Mucosa of descending colon (tissue), 3 donors: Measurements from ENCODE around the gene SPAG16. TPM values are rescaled to one million over a fixed set of nuclear protein-coding genes. Genes with fewer than 3 reads are reported as not detected.

ENCODE experiments used
- ATAC-seq: fragments of 200-7000 bp; cut with Tn5 transposase; one replicate; pipeline ENCODE4 v1.9.1; 2020; ENCODE audit warnings: mild to moderate bottlenecking, moderate library complexity
- DNase-seq, 3 donors: peaks; one replicate each; pipeline ENCODE4 v3.0.0-alpha.2; 2020
- H3K36me3 ChIP-seq: fragments of 200-600 bp; one replicate; pipeline ENCODE4 v1.8.0; 2021; ENCODE audit warnings: low read depth, mild to moderate bottlenecking
- H3K4me1 ChIP-seq: fragments of 200-600 bp; one replicate; pipeline ENCODE4 v1.8.0; 2021; ENCODE audit warnings: low read depth, mild to moderate bottlenecking
- H3K4me3 ChIP-seq: fragments of 200-600 bp; one replicate; pipeline ENCODE4 v1.8.0; 2021; ENCODE audit warnings: mild to moderate bottlenecking
- H3K9me3 ChIP-seq: fragments of 200-600 bp; one replicate; pipeline ENCODE4 v1.8.0; 2021; ENCODE audit warnings: mild to moderate bottlenecking
- CTCF ChIP-seq: fragments of 200-600 bp; IDR thresholded peaks from one replicate; pipeline ENCODE4 v1.8.0; 2022; ENCODE audit warnings: antibody characterized with exemption, mild to moderate bottlenecking
- intact Hi-C, 2 donors: fragments of 100-400 bp; cut with DNase I in 1 of 2; cut with micrococcal nuclease in 1 of 2; formaldehyde crosslinking; loops; one replicate each; pipeline versions ENCODE4 v1.11.0 to v1.11.1; 2022; cut with DNase I, micrococcal nuclease
- total RNA-seq, 3 donors: library from RNA; stranded (reverse); fragmentation: NEBNext Ultra II Directional in 2 of 3; extraction: Animal tissue kit (Norgen Biotek cat#: 25700) in 2 of 3; gene quantifications; one replicate each; pipeline versions ENCODE4 v1.2.1 to v1.2.4, GENCODE V29; 2021 to 2023
- donor health status: DM: no; HTN: no; CAD: no; lungs with moderate emphysema.
- donor health status: DM: no; HTN: no; CAD: no.
- donor health status: DM: no; HTN: yes; CAD: no.

The SPAG16 gene
- total RNA-seq, 3 donors from 2014 or later: 18.1 to 20.3 (median 18.5) TPM

- no peaks in the 10 kb centered on the region for H3K4me1 ChIP-seq
- H3K36me3 ChIP-seq: no peaks in the 10 kb centered on the region
- intact Hi-C loops: no loop called here
- DNase-seq (no peak), ATAC-seq (no peak)
- no peak overlapping the region for H3K4me3 ChIP-seq
- H3K9me3 ChIP-seq: peaks cover 4% of the 10 kb centered on the region
- no peak for TF ChIP-seq CTCF
Measured at GRCh38 chr2:214265991-214266489, 981.8 kb downstream of the SPAG16 start.

GRCh38 chr2:214277880-214278279 lies 993.6 kb downstream of the SPAG16 start:
- Histone ChIP-seq H3K36me3 (no peaks in the 10 kb centered on the region), H3K9me3 (peaks cover 5% of the 10 kb centered on the region), H3K4me3 (no peak overlapping the region), H3K4me1 (no peaks in the 10 kb centered on the region)
- no peak for DNase-seq
- no peak for TF ChIP-seq CTCF
- intact Hi-C loops: no loop called here
- no peak for ATAC-seq

GRCh38 chr2:214286011-214286410 lies 1001.7 kb downstream of the SPAG16 start:
- no peaks in the 10 kb centered on the region for H3K36me3 ChIP-seq
- intact Hi-C loops: no loop called here
- no peak overlapping the region for H3K4me3 ChIP-seq
- H3K9me3 ChIP-seq: no peaks in the 10 kb centered on the region
- ATAC-seq (no peak), DNase-seq (no peak)
- no peak for TF ChIP-seq CTCF
- no peaks in the 10 kb centered on the region for H3K4me1 ChIP-seq

GRCh38 chr2:214293593-214293992 lies 1009.3 kb downstream of the SPAG16 start:
- no peaks in the 10 kb centered on the region for H3K4me1 ChIP-seq
- no peaks in the 10 kb centered on the region for H3K36me3 ChIP-seq
- intact Hi-C loops: no loop called here
- TF ChIP-seq CTCF: no peak
- H3K9me3 ChIP-seq: peaks cover 19% of the 10 kb centered on the region
- DNase-seq (no peak), ATAC-seq (no peak)
- no peak overlapping the region for H3K4me3 ChIP-seq

GRCh38 chr2:214294426-214294825 lies 1010.2 kb downstream of the SPAG16 start:
- ATAC-seq (no peak), DNase-seq (no peak)
- Histone ChIP-seq H3K9me3 (peaks cover 19% of the 10 kb centered on the region), H3K4me1 (no peaks in the 10 kb centered on the region), H3K4me3 (no peak overlapping the region), H3K36me3 (no peaks in the 10 kb centered on the region)
- no peak for TF ChIP-seq CTCF
- intact Hi-C loops: no loop called here

- DNase-seq: no peak
- intact Hi-C loops: no loop called here
- Histone ChIP-seq H3K4me1 (no peaks in the 10 kb centered on the region), H3K9me3 (peaks cover 11% of the 10 kb centered on the region), H3K4me3 (no peak overlapping the region), H3K36me3 (no peaks in the 10 kb centered on the region)
- ATAC-seq: no peak
- no peak for TF ChIP-seq CTCF
Measured at GRCh38 chr2:214297423-214297822, 1013.2 kb downstream of the SPAG16 start.
